ENCODE measurements around the gene WDR53.
"Not testable (repeated sequence)": the region's sequence is repeated elsewhere in the genome, so short reads cannot be mapped to it uniquely, and the experiment has no call there.

The WDR53 gene

GRCh38 chr3:196558476-196558875 is 9.9 kb downstream of the WDR53 start:
- no peak for DNase-seq (ENCODE audit: low read depth in 2 of 2)

- DNase-seq (ENCODE audit: low read depth in 2 of 2), result no peak
These were observed 11.1 kb downstream of the WDR53 start for GRCh38 chr3:196557236-196557635.

- DNase-seq (ENCODE audit: low read depth in 2 of 2), result no peak
These were observed 13.1 kb downstream of the WDR53 start for GRCh38 chr3:196555295-196555694.

GRCh38 chr3:196554205-196554604 is 14.1 kb downstream of the WDR53 start:
- no peak for DNase-seq (ENCODE audit: low read depth in 2 of 2)

GRCh38 chr3:196553551-196553950 is 14.8 kb downstream of the WDR53 start:
- no peak for DNase-seq (ENCODE audit: low read depth in 2 of 2)

- DNase-seq (ENCODE audit: low read depth in 2 of 2), result no peak
These were observed 16.1 kb downstream of the WDR53 start for GRCh38 chr3:196552253-196552652.

- DNase-seq (ENCODE audit: low read depth in 2 of 2), result not testable (repeated sequence)
These were observed 18.2 kb downstream of the WDR53 start for GRCh38 chr3:196550172-196550571.

- DNase-seq (ENCODE audit: low read depth in 2 of 2), result not testable (repeated sequence)
These were observed 19.0 kb downstream of the WDR53 start for GRCh38 chr3:196549312-196549711.

GRCh38 chr3:196547067-196547466 is 21.3 kb downstream of the WDR53 start:
- DNase-seq (ENCODE audit: low read depth in 2 of 2), result no peak

GRCh38 chr3:196546537-196546936 is 21.8 kb downstream of the WDR53 start:
- DNase-seq (ENCODE audit: low read depth in 2 of 2), result no peak

GRCh38 chr3:196544491-196544992 is 23.8 kb downstream of the WDR53 start:
- DNase-seq (ENCODE audit: low read depth in 2 of 2), result no peak

GRCh38 chr3:196541684-196542445 is 26.5 kb downstream of the WDR53 start:
- DNase-seq (ENCODE audit: low read depth in 2 of 2), result no peak

GRCh38 chr3:196537319-196537984 is 30.9 kb downstream of the WDR53 start:
- DNase-seq (ENCODE audit: low read depth in 2 of 2), result peak; percentile 53 to 54

GRCh38 chr3:196533260-196533681 is 35.1 kb downstream of the WDR53 start:
- DNase-seq (ENCODE audit: low read depth in 2 of 2), result no peak

GRCh38 chr3:196531418-196531817 is 36.9 kb downstream of the WDR53 start:
- no peak for DNase-seq (ENCODE audit: low read depth in 2 of 2)

- peak; percentile 82 to 91 for DNase-seq (ENCODE audit: low read depth in 2 of 2)
These were observed 39.6 kb downstream of the WDR53 start for GRCh38 chr3:196528639-196529233.

- no peak for DNase-seq (ENCODE audit: low read depth in 2 of 2)
These were observed 43.2 kb downstream of the WDR53 start for GRCh38 chr3:196525141-196525540.

- no peak for DNase-seq (ENCODE audit: low read depth in 2 of 2)
These were observed 43.8 kb downstream of the WDR53 start for GRCh38 chr3:196524527-196524926.

GRCh38 chr3:196523841-196524240 is 44.5 kb downstream of the WDR53 start:
- DNase-seq (ENCODE audit: low read depth in 2 of 2), result no peak

- not testable (repeated sequence) for DNase-seq (ENCODE audit: low read depth in 2 of 2)
These were observed 47.1 kb downstream of the WDR53 start for GRCh38 chr3:196521291-196521690.

- DNase-seq (ENCODE audit: low read depth in 2 of 2), result peak in 1 of 2 donors; percentile 8
These were observed 48.7 kb downstream of the WDR53 start for GRCh38 chr3:196519718-196520082.

GRCh38 chr3:196518966-196519717 is 49.2 kb downstream of the WDR53 start:
- peak; percentile 25 to 46 for DNase-seq (ENCODE audit: low read depth in 2 of 2)

Measured in stimulated activated CD8-positive, alpha-beta memory T cell treated with anti-CD3 and anti-CD28 coated beads, Interleukin-2, amount 100 ng/mL, for 48 hours (primary cell).